Ovary (tissue), 9 donors: Measurements from ENCODE around the gene CYYR1. TPM values are rescaled to one million over a fixed set of nuclear protein-coding genes. Genes with fewer than 3 reads are reported as not detected.

Experiments
- DNase-seq, 5 donors: peaks; one replicate each; pipeline ENCODE4 v3.0.0-alpha.2; 2019 to 2020
- H3K27ac ChIP-seq, 2 donors: fragments of 200-600 bp; one replicate each; pipeline versions ENCODE4 v1.5.1 to v1.8.0; 2019 to 2022
- H3K27me3 ChIP-seq: fragments of 200-600 bp; one replicate; pipeline ENCODE4 v1.8.0; 2022
- H3K36me3 ChIP-seq: fragments of 200-600 bp; sonication (generic); one replicate; pipeline ENCODE4 v1.5.1; 2019
- H3K4me1 ChIP-seq: one replicate; pipeline ENCODE4 v1.8.1; 2013; ENCODE audit warnings: mild to moderate bottlenecking, moderate library complexity; ENCODE audit not compliant: insufficient read depth
- H3K4me3 ChIP-seq: fragments of 200-600 bp; sonication (generic); one replicate; pipeline ENCODE4 v1.5.1; 2017
- H3K9me3 ChIP-seq, 2 donors: fragments of 200-600 bp in 1 of 2; sonication (generic) in 1 of 2; one replicate each; pipeline versions ENCODE4 v1.5.1 to v1.8.1; 2013 to 2019; ENCODE audit warnings: mild to moderate bottlenecking in 1 of 2, moderate library complexity in 1 of 2
- EP300 ChIP-seq: sonication (generic); formaldehyde crosslinking; IDR thresholded peaks from one replicate; pipeline ENCODE4 v1.6.1; 2017; ENCODE audit warnings: antibody characterized with exemption
- POLR2A ChIP-seq: fragments of 450-650 bp; IDR thresholded peaks from one replicate; pipeline ENCODE4 v1.6.1; 2017; ENCODE audit warnings: antibody characterized with exemption, mild to moderate bottlenecking, moderate library complexity
- WGBS, 3 donors: extraction: QIAGEN DNeasy Blood & Tissue Kit in 1 of 3; methylation state at CpG; one replicate each; pipeline versions ENCODE4 v1.1.5 to v1.1.7; 2013 to 2017; 5-methylcytosine and 5-hydroxymethylcytosine counted together
- intact Hi-C, 4 donors: fragments of 100-400 bp; cut with DNase I; formaldehyde crosslinking; loops; one replicate each; pipeline versions ENCODE4 v1.11.0 to v1.15.1; 2022 to 2023
- polyA plus RNA-seq, 2 donors: library from polyadenylated mRNA; stranded (reverse); fragments of 200-250 nt in 1 of 2; fragments of 350-450 nt in 1 of 2; fragmentation: Illumina TruSeq in 1 of 2; extraction: RNeasy Lipid Tissue Mini Kit (QIAGEN cat#74804) in 1 of 2; gene quantifications; one replicate each; pipeline ENCODE4 v1.2.3, GENCODE V29; 2013 to 2014
- total RNA-seq, 7 donors: library from RNA; depleted of rRNA in 2 of 7; stranded (reverse); fragments of >200 nt in 2 of 7; fragmentation: NEBNext Ultra II Directional in 3 of 7; extraction: Animal tissue kit (Norgen Biotek cat#: 25700) in 3 of 7; gene quantifications; one replicate each; pipeline versions ENCODE4 v1.1.0 to v1.2.4, GENCODE V29; 2016 to 2023
- TF ChIP-seq, protein P1 (sequence below), 3 donors: fragments of 450-650 bp in 2 of 3; fragments of 200-600 bp in 1 of 3; IDR thresholded peaks; one replicate each; pipeline versions ENCODE4 v1.5.1 to v1.8.0; 2016 to 2022; ENCODE audit warnings: antibody characterized with exemption in 3 of 3, mild to moderate bottlenecking in 1 of 3
- donor health status: DM: no; HTN: no; CAD: no; lungs with moderate emphysema.
- donor health status: DM: no; HTN: no; CAD: no.
- donor health status: Bipolar disorder and iron deficiency.
- donor health status: DM: yes; HTN: yes; CAD: no.
- donor health status: DM: no; HTN: no; CAD: no.
- donor health status: DM: yes; HTN: yes; CAD: no.

CYYR1 gene
- total and polyA plus RNA-seq, 9 donors = 2.4 to 23.4 (median 8.3) TPM

DNA sequence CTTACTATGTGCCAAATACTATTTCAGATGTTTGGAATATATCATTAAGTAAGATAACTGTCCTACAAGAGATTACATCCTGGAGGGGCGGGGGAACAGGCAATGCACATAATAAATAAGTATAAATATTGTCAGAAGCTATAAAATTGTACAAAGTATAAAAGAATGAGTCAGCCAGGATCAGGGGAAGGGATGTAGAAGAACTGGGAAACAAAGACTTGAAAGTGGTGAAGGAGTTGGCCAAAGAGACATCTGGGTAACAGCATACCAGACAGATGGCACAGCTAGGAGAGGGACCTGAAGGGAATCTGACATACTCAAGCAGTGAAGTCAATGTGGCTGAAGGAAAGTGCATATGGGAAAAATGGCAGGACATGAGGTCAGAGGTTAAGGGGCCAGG, 53.9 kb downstream of the CYYR1 start:
- no peak overlapping the region for H3K4me3 ChIP-seq
- H3K36me3 ChIP-seq = no peaks in the 10 kb centered on the region
- H3K27me3 ChIP-seq = peaks cover 2% of the 10 kb centered on the region
- WGBS, 3 donors = 75 to 89% (median 84%) methylated on average over 1 of the region's 1 CpG
- intact Hi-C loops = no loop called here
- H3K9me3 ChIP-seq = no peaks in the 10 kb centered on the region
- H3K27ac ChIP-seq = no peak overlapping the region
- TF ChIP-seq POLR2A (no peak), EP300 (no peak)
- TF ChIP-seq, protein P1, sequence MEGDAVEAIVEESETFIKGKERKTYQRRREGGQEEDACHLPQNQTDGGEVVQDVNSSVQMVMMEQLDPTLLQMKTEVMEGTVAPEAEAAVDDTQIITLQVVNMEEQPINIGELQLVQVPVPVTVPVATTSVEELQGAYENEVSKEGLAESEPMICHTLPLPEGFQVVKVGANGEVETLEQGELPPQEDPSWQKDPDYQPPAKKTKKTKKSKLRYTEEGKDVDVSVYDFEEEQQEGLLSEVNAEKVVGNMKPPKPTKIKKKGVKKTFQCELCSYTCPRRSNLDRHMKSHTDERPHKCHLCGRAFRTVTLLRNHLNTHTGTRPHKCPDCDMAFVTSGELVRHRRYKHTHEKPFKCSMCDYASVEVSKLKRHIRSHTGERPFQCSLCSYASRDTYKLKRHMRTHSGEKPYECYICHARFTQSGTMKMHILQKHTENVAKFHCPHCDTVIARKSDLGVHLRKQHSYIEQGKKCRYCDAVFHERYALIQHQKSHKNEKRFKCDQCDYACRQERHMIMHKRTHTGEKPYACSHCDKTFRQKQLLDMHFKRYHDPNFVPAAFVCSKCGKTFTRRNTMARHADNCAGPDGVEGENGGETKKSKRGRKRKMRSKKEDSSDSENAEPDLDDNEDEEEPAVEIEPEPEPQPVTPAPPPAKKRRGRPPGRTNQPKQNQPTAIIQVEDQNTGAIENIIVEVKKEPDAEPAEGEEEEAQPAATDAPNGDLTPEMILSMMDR (IDR thresholded peaks at IDR 0.05) = no peak
- no peak for DNase-seq
- H3K4me1 ChIP-seq = no peaks in the 10 kb centered on the region

DNA sequence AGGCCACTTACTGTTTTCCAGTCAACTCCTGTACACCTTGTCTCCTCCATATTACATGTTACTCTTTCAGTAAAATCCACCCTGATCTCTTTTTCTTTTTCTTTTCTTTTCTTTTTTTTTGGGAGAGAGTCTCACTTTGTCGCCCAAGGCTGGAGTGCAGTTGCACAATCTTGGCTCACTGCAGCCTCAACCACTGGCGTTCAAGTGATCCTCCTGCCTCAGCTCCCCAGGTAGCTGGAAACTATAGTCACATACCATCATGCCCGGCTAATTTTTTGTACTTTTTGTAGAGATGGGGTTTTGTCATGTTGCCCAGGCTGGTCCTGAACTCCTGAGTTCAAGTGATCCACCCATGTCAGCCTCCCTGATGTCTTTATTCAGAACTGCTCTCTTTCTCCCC, 57.8 kb downstream of the CYYR1 start:
- intact Hi-C loops = no loop called here
- no peaks in the 10 kb centered on the region for H3K9me3 ChIP-seq
- WGBS, 3 donors = 53 to 90% (median 78%) methylated on average over 3 of the region's 3 CpGs
- TF ChIP-seq, protein P1 (IDR thresholded peaks at IDR 0.05) = no peak
- no peak for TF ChIP-seq EP300
- no peak for TF ChIP-seq POLR2A
- no peaks in the 10 kb centered on the region for H3K4me1 ChIP-seq
- H3K27me3 ChIP-seq = peaks cover 2% of the 10 kb centered on the region
- DNase-seq = no peak
- H3K36me3 ChIP-seq = no peaks in the 10 kb centered on the region
- H3K4me3 ChIP-seq = no peak overlapping the region
- H3K27ac ChIP-seq = no peak overlapping the region

DNA sequence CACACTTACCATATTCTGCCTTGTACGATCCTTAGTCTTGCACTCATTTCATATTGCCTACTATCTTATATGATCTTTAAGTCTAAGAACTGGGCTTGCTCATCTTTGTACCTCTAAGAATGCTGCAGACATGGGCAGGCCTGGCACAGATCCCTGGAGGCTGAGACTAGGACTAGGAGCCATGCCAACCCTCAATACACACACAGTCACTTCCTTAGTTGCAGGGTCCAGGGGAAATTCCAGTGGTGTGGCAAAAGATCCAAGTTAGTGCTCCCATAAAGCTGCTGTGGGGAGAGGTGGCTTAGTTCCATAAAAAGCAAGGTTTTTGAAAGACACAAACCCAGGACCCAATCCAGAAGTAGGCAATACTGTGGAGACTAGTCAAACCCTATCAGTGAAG, 59.9 kb downstream of the CYYR1 start:
- H3K4me3 ChIP-seq = no peak overlapping the region
- 92 to 97% (median 93%) methylated on average over 1 of the region's 1 CpG for WGBS, 3 donors
- no peak overlapping the region for H3K27ac ChIP-seq
- H3K9me3 ChIP-seq = no peaks in the 10 kb centered on the region
- peaks cover 2% of the 10 kb centered on the region for H3K27me3 ChIP-seq
- no peaks in the 10 kb centered on the region for H3K4me1 ChIP-seq
- intact Hi-C loops = no loop called here
- TF ChIP-seq POLR2A = no peak
- TF ChIP-seq, protein P1 (IDR thresholded peaks at IDR 0.05) = no peak
- TF ChIP-seq EP300 = no peak
- H3K36me3 ChIP-seq = no peaks in the 10 kb centered on the region
- DNase-seq = no peak

DNA sequence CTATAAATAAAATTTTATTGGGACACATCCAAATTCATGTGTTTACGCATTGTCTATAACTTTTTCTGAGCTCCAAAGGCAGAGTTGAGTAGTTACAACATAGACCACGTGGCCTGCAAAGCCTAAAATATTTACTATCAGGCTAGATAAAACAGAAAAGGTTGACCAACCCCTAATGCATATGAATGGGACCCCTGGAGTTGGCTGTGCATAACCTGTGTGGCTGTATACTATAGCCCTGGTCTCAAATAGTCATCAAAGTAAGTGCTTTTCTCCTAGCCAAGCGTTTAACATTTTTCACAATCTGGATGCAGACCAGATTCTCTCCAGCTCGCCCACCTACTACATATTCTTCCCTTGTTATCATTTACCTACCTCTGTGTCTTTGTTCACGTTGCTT, 60.4 kb downstream of the CYYR1 start:
- no peak overlapping the region for H3K4me3 ChIP-seq
- H3K4me1 ChIP-seq = no peaks in the 10 kb centered on the region
- peaks cover 2% of the 10 kb centered on the region for H3K27me3 ChIP-seq
- TF ChIP-seq EP300 = no peak
- TF ChIP-seq POLR2A = no peak
- TF ChIP-seq, protein P1 (IDR thresholded peaks at IDR 0.05) = no peak
- no peaks in the 10 kb centered on the region for H3K9me3 ChIP-seq
- H3K36me3 ChIP-seq = no peaks in the 10 kb centered on the region
- no peak for DNase-seq
- no peak overlapping the region for H3K27ac ChIP-seq
- 52 to 68% (median 55%) methylated on average over 5 of the region's 5 CpGs for WGBS, 3 donors
- intact Hi-C loops = no loop called here

DNA sequence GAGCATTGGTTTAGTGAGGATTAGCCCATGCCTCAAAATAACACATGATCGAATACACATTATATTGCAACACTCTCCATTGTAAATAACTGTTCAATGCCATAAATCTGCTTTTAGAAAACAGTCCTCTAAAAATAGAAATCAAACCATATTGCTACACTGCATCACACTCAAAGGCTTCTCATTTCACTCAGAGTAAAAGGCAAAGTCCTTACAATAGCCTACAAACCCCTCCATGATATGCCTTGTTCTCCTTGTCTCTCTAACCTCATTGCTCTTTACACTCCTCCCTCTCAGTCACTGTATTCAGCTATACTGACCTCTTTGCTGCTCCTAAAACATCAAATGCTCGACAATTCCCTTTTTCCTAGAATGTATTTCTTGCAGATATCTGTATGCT, 64.2 kb downstream of the CYYR1 start:
- Histone ChIP-seq H3K27me3 (no peaks in the 10 kb centered on the region), H3K27ac (no peak overlapping the region), H3K9me3 (no peaks in the 10 kb centered on the region), H3K36me3 (no peaks in the 10 kb centered on the region), H3K4me3 (no peak overlapping the region), H3K4me1 (no peaks in the 10 kb centered on the region)
- no peak for TF ChIP-seq POLR2A
- TF ChIP-seq, protein P1 (IDR thresholded peaks at IDR 0.05) = no peak
- no peak for TF ChIP-seq EP300
- 68 to 78% (median 71%) methylated on average over 2 of the region's 2 CpGs for WGBS, 3 donors
- no peak for DNase-seq
- intact Hi-C loops = no loop called here
